SH-SY5Y (cell line): ENCODE results near the gene SLC25A13.

Experiments used
- GATA2 ChIP-seq: IDR thresholded peaks from 2 replicates; pipeline ENCODE4 v1.6.1; 2011; ENCODE audit warnings: mild to moderate bottlenecking, low read depth, low read length
- GATA3 ChIP-seq: IDR thresholded peaks from 2 replicates; pipeline ENCODE4 v1.6.1; 2011; ENCODE audit warnings: low read depth, mild to moderate bottlenecking, low read length, moderate library complexity

DNA sequence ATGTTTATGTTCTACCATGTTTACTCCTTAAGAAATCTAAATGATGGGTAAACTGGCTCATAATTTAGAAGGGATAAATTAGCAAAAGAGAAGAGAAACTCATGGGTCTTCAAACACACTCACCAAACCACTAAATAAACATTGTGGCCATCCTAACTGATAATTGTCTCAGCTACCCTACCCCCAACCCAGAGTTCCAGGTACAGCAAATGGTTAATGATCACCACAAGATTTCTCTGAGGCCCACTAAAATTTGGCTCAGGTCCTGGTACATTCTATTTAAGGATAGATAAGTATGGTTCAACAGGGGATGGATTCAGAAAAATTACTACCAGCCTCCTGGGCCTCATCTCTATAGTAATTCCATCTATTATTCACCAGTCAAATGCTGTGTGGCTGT, 21.4 kb downstream of the SLC25A13 start:
- TF ChIP-seq GATA3 (no peak), GATA2 (no peak)
